Measurements from ENCODE around the gene PRODH2. TPM values are rescaled to one million over a fixed set of nuclear protein-coding genes. Genes with fewer than 3 reads are reported as not detected.
A peak's percentile ranks its signal among the peaks of the same experiment; 100 is the strongest.

Gene PRODH2
- total and polyA plus RNA-seq, 2 of the 13 experiments (the other 11 are each of a cell fraction or from before 2014, with no cell fraction given) = 86.7 to 118 TPM

DNA sequence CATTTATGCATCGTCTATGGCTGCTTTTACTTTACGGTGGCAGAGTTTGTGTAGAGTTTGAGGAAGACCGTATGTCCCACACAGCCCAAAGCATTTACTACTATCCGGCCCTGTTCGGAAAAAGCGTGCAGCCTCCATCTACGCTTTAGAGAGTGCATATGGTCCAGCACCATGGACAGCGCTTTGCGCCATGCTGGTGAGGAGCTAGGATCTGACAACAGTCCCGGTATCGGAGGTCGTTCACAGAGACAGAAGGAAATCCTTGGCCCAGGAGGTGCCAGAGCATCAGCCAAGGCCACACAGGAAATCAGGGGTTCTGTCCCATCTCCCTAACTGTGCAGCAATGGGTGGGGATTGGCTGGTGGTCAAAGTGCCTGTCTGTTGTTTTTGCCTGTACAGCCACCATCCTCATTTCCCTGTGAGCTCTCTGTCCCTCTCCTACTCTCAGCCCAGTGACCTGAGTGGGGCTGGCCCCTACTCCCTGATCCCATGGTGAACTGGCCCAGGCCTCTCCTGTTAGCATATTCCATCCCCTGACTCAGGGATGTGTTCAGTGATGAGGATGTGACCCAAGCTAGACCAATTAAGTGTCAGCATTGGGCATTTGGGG lies 16.2 kb upstream of the PRODH2 start (continued):
- TF ChIP-seq, protein P1, sequence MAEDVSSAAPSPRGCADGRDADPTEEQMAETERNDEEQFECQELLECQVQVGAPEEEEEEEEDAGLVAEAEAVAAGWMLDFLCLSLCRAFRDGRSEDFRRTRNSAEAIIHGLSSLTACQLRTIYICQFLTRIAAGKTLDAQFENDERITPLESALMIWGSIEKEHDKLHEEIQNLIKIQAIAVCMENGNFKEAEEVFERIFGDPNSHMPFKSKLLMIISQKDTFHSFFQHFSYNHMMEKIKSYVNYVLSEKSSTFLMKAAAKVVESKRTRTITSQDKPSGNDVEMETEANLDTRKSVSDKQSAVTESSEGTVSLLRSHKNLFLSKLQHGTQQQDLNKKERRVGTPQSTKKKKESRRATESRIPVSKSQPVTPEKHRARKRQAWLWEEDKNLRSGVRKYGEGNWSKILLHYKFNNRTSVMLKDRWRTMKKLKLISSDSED (CRISPR knock-in tag; IDR thresholded peaks at IDR 0.05) = no peak
- TF ChIP-seq ZNF781 (CRISPR knock-in tag; IDR thresholded peaks at IDR 0.05; ENCODE audit: borderline replicate concordance, not compliant biosample characterization) = peak; percentile 97
- no peak for TF ChIP-seq ATF1 (CRISPR knock-in tag; IDR thresholded peaks at IDR 0.05)
- TF ChIP-seq EP300 (IDR thresholded peaks at IDR 0.05; ENCODE audit: low read depth in 2 of 2, low read length in 2 of 2) = no peak
- TF ChIP-seq EP300 (CRISPR knock-in tag; IDR thresholded peaks at IDR 0.05; ENCODE audit: borderline replicate concordance) = 0 out of 2 replicates have a peak, but pooled peaks have one; percentile 22
- TF ChIP-seq, protein P2, sequence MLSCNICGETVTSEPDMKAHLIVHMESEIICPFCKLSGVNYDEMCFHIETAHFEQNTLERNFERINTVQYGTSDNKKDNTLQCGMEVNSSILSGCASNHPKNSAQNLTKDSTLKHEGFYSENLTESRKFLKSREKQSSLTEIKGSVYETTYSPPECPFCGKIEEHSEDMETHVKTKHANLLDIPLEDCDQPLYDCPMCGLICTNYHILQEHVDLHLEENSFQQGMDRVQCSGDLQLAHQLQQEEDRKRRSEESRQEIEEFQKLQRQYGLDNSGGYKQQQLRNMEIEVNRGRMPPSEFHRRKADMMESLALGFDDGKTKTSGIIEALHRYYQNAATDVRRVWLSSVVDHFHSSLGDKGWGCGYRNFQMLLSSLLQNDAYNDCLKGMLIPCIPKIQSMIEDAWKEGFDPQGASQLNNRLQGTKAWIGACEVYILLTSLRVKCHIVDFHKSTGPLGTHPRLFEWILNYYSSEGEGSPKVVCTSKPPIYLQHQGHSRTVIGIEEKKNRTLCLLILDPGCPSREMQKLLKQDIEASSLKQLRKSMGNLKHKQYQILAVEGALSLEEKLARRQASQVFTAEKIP (CRISPR knock-in tag; IDR thresholded peaks at IDR 0.05; ENCODE audit: borderline replicate concordance) = no peak
- TF ChIP-seq, protein P3, sequence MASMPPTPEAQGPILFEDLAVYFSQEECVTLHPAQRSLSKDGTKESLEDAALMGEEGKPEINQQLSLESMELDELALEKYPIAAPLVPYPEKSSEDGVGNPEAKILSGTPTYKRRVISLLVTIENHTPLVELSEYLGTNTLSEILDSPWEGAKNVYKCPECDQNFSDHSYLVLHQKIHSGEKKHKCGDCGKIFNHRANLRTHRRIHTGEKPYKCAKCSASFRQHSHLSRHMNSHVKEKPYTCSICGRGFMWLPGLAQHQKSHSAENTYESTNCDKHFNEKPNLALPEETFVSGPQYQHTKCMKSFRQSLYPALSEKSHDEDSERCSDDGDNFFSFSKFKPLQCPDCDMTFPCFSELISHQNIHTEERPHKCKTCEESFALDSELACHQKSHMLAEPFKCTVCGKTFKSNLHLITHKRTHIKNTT (CRISPR knock-in tag; IDR thresholded peaks at IDR 0.05) = no peak
- TF ChIP-seq ZFP62 (CRISPR knock-in tag; IDR thresholded peaks at IDR 0.05) = no peak
- no peak for TF ChIP-seq DMAP1 (CRISPR knock-in tag; IDR thresholded peaks at IDR 0.05)
- TF ChIP-seq SP1 (IDR thresholded peaks at IDR 0.05) = no peak
- peak; percentile 53 for TF ChIP-seq SP1 (CRISPR knock-in tag; IDR thresholded peaks at IDR 0.05)
- no peak for TF ChIP-seq SOX13 (IDR thresholded peaks at IDR 0.05)
- TF ChIP-seq SOX13 (CRISPR knock-in tag; conservative IDR thresholded peaks at IDR 0.05 in 1 of 2, IDR thresholded peaks at IDR 0.05 in 1 of 2) = peak in 1 of 2 experiments; percentile 71; a peak in 2 of 4 replicates
- 0 out of 2 replicates have a peak, but pooled peaks have one; percentile 38 for TF ChIP-seq ZNF790 (CRISPR knock-in tag; IDR thresholded peaks at IDR 0.05; ENCODE audit: borderline replicate concordance)
- TF ChIP-seq ZNF292 (CRISPR knock-in tag; IDR thresholded peaks at IDR 0.05; ENCODE audit: borderline replicate concordance, low read depth) = peak; percentile 23; the same call in 1 of the 2 replicates
- peak; percentile 74; the same call in 1 of the 2 replicates for TF ChIP-seq YEATS2 (CRISPR knock-in tag; IDR thresholded peaks at IDR 0.05; ENCODE audit: borderline replicate concordance)
- 0 out of 2 replicates have a peak, but pooled peaks have one; percentile 31 for TF ChIP-seq ELF1 (CRISPR knock-in tag; IDR thresholded peaks at IDR 0.05)
- TF ChIP-seq ETV5 (CRISPR knock-in tag; IDR thresholded peaks at IDR 0.05; ENCODE audit: borderline replicate concordance) = peak; percentile 64
- peak; percentile 48; the same call in 1 of the 2 replicates for TF ChIP-seq RFX3 (CRISPR knock-in tag; IDR thresholded peaks at IDR 0.05)
- no peak for TF ChIP-seq TCF7 (IDR thresholded peaks at IDR 0.05; ENCODE audit: low read depth)
- TF ChIP-seq, protein P4, sequence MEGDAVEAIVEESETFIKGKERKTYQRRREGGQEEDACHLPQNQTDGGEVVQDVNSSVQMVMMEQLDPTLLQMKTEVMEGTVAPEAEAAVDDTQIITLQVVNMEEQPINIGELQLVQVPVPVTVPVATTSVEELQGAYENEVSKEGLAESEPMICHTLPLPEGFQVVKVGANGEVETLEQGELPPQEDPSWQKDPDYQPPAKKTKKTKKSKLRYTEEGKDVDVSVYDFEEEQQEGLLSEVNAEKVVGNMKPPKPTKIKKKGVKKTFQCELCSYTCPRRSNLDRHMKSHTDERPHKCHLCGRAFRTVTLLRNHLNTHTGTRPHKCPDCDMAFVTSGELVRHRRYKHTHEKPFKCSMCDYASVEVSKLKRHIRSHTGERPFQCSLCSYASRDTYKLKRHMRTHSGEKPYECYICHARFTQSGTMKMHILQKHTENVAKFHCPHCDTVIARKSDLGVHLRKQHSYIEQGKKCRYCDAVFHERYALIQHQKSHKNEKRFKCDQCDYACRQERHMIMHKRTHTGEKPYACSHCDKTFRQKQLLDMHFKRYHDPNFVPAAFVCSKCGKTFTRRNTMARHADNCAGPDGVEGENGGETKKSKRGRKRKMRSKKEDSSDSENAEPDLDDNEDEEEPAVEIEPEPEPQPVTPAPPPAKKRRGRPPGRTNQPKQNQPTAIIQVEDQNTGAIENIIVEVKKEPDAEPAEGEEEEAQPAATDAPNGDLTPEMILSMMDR (CRISPR knock-in tag; IDR thresholded peaks at IDR 0.05) = no peak
- no peak for TF ChIP-seq POGZ (CRISPR knock-in tag; IDR thresholded peaks at IDR 0.05)
- peak; percentile 85; the same call in 1 of the 2 replicates for TF ChIP-seq MTF1 (CRISPR knock-in tag; IDR thresholded peaks at IDR 0.05)
- TF ChIP-seq, protein P5, sequence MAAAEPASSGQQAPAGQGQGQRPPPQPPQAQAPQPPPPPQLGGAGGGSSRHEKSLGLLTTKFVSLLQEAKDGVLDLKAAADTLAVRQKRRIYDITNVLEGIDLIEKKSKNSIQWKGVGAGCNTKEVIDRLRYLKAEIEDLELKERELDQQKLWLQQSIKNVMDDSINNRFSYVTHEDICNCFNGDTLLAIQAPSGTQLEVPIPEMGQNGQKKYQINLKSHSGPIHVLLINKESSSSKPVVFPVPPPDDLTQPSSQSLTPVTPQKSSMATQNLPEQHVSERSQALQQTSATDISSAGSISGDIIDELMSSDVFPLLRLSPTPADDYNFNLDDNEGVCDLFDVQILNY (CRISPR knock-in tag; conservative IDR thresholded peaks at IDR 0.05) = peak; percentile 75; the same call in 1 of the 2 replicates
- TF ChIP-seq KDM1A (CRISPR knock-in tag; IDR thresholded peaks at IDR 0.05) = peak; percentile 57; the same call in 1 of the 2 replicates
